AG08396 (cell line): ENCODE measurements around the gene SFN.
A peak's percentile ranks its signal among the peaks of the same experiment; 100 is the strongest.
"Not testable (repeated sequence)": the region's sequence is repeated elsewhere in the genome, so short reads cannot be mapped to it uniquely, and the experiment has no call there.

ENCODE experiments used
- DNase-seq: peaks from one replicate; pipeline ENCODE4 v3.0.0; 2012; ENCODE audit warnings: low spot score, mixed read lengths

SFN gene

GRCh38 chr1:26873097-26873496, 10.1 kb downstream of the SFN start:
- DNase-seq = not testable (repeated sequence)

- no peak for DNase-seq
Observed at GRCh38 chr1:26874896-26875295, 11.9 kb downstream of the SFN start.

GRCh38 chr1:26877326-26877725, 14.4 kb downstream of the SFN start:
- DNase-seq = no peak

GRCh38 chr1:26879793-26880192, 16.8 kb downstream of the SFN start:
- no peak for DNase-seq

- not testable (repeated sequence) for DNase-seq
Observed at GRCh38 chr1:26881611-26882010, 18.7 kb downstream of the SFN start.

GRCh38 chr1:26882696-26883463, 19.9 kb downstream of the SFN start:
- no peak for DNase-seq

GRCh38 chr1:26887125-26887524, 24.2 kb downstream of the SFN start:
- DNase-seq = peak; percentile 42

- no peak for DNase-seq
Observed at GRCh38 chr1:26888231-26888630, 25.3 kb downstream of the SFN start.

GRCh38 chr1:26889551-26890466, 26.9 kb downstream of the SFN start, which contains the start of gene GPN2:
Gene GPN2 (minus strand): TSS chr1:26890283. CDS start chr1:26890096, 187 bp downstream.
- DNase-seq = peak; percentile 89

- no peak for DNase-seq
Observed at GRCh38 chr1:26890467-26890796, 27.5 kb downstream of the SFN start.

- DNase-seq = no peak
Observed at GRCh38 chr1:26894263-26894662, 31.3 kb downstream of the SFN start.

GRCh38 chr1:26897351-26897750, 34.4 kb downstream of the SFN start:
- DNase-seq = no peak

- DNase-seq = peak; percentile 90
Observed at GRCh38 chr1:26900001-26900814, 37.3 kb downstream of the SFN start, which contains the start of gene GPATCH3. Gene GPATCH3 (minus strand): TSS chr1:26900467. CDS start chr1:26900442, 25 bp downstream.

GRCh38 chr1:26900815-26901511, 38.0 kb downstream of the SFN start:
- no peak for DNase-seq

GRCh38 chr1:26907071-26907917, 44.3 kb downstream of the SFN start:
- DNase-seq = peak; percentile 87

- DNase-seq = no peak
Observed at GRCh38 chr1:26909951-26910342, 47.0 kb downstream of the SFN start.

GRCh38 chr1:26910343-26911160, 47.6 kb downstream of the SFN start:
- DNase-seq = no peak

- DNase-seq = no peak
Observed at GRCh38 chr1:26911399-26912146, 48.6 kb downstream of the SFN start.

GRCh38 chr1:26912147-26912490, 49.2 kb downstream of the SFN start:
- no peak for DNase-seq
